Left forelimb (tissue), 1 donor: Measurements from ENCODE around the gene CXCL9.
"Not testable (repeated sequence)": the region's sequence is repeated elsewhere in the genome, so short reads cannot be mapped to it uniquely, and the experiment has no call there.

Experiments
- DNase-seq: peaks from one replicate; pipeline ENCODE4 v3.0.0-alpha.2; 2018; ENCODE audit warnings: low spot score

CXCL9 gene

GRCh38 chr4:76007089-76007862 lies at the start of gene CXCL9:
Gene CXCL9, minus strand, starts transcription at chr4:76007509. Its CDS starts 60 bp downstream, at chr4:76007449.
- DNase-seq = no peak

GRCh38 chr4:76055421-76055820 lies 48.1 kb upstream of the CXCL9 start:
- no peak for DNase-seq

GRCh38 chr4:76055016-76055415 lies 47.7 kb upstream of the CXCL9 start:
- no peak for DNase-seq

GRCh38 chr4:76053730-76054129 lies 46.4 kb upstream of the CXCL9 start:
- DNase-seq = no peak

GRCh38 chr4:76050560-76051050 lies 43.3 kb upstream of the CXCL9 start:
- not testable (repeated sequence) for DNase-seq

GRCh38 chr4:76049860-76050416 lies 42.6 kb upstream of the CXCL9 start:
- DNase-seq = not testable (repeated sequence)

GRCh38 chr4:76044686-76045085 lies 37.4 kb upstream of the CXCL9 start:
- DNase-seq = not testable (repeated sequence)

- not testable (repeated sequence) for DNase-seq
Observed at GRCh38 chr4:76043306-76043705, 36.0 kb upstream of the CXCL9 start.

- DNase-seq = not testable (repeated sequence)
Observed at GRCh38 chr4:76042241-76042998, 35.1 kb upstream of the CXCL9 start.

GRCh38 chr4:76036855-76037254 lies 29.5 kb upstream of the CXCL9 start:
- DNase-seq = no peak

- DNase-seq = no peak
Observed at GRCh38 chr4:76035799-76036380, 28.6 kb upstream of the CXCL9 start, which contains the start of gene CXCL11. Gene CXCL11, minus strand, starts transcription at chr4:76036070. Its CDS starts 83 bp downstream, at chr4:76035987.

GRCh38 chr4:76035141-76035540 lies 27.8 kb upstream of the CXCL9 start:
- no peak for DNase-seq

- DNase-seq = no peak
Observed at GRCh38 chr4:76029300-76029699, 22.0 kb upstream of the CXCL9 start.

- no peak for DNase-seq
Observed at GRCh38 chr4:76028350-76028765, 21.0 kb upstream of the CXCL9 start.

- no peak for DNase-seq
Observed at GRCh38 chr4:76024065-76024464, 16.8 kb upstream of the CXCL9 start.

- DNase-seq = no peak
Observed at GRCh38 chr4:76023389-76023788, 16.1 kb upstream of the CXCL9 start, which contains the start of gene CXCL10. Gene CXCL10, minus strand, starts transcription at chr4:76023497. Its CDS starts 66 bp downstream, at chr4:76023431.

- no peak for DNase-seq
Observed at GRCh38 chr4:76022677-76023076, 15.4 kb upstream of the CXCL9 start.

GRCh38 chr4:76022031-76022430 lies 14.7 kb upstream of the CXCL9 start:
- DNase-seq = no peak

- no peak for DNase-seq
Observed at GRCh38 chr4:76017056-76017686, 9.9 kb upstream of the CXCL9 start.

GRCh38 chr4:76016393-76016792 lies 9.1 kb upstream of the CXCL9 start:
- DNase-seq = no peak

GRCh38 chr4:76013540-76013939 lies 6.2 kb upstream of the CXCL9 start:
- DNase-seq = no peak

- DNase-seq = no peak
Observed at GRCh38 chr4:76012388-76012801, 5.1 kb upstream of the CXCL9 start.
